ENCODE results near the gene VPS16.

The VPS16 gene

GRCh38 chr20:2873010-2873746 is 32.6 kb downstream of the VPS16 start, which contains the start of gene PTPRA:
Gene PTPRA (plus strand): TSS chr20:2873481. CDS start chr20:2964278, 90,797 bp downstream.
- H3K27me3 ChIP-seq: peaks cover 0 to 12% of the 10 kb centered on the region in 2 donors
- peak within 1 kb of the TSS; percentile 74 to 94 for H3K4me3 ChIP-seq
- TF ChIP-seq CTCF (IDR thresholded peaks at IDR 0.05): no peak
- H3K27ac ChIP-seq: peak within 1 kb of the TSS; percentile 71 to 81
- peak; percentile 90 to 94 for DNase-seq
- H3K9me3 ChIP-seq: no peaks in the 10 kb centered on the region
- intact Hi-C loops (cut with DNase I; ENCODE audit: low total_unique reads): loop anchor here (2.0 to 10.0 kb wide), 2 partner anchors 30 to 178 kb away; partner anchors contain the start of gene EBF4
- H3K36me3 ChIP-seq: no peaks in the 10 kb centered on the region
- peaks cover 0 to 48% (median 41%) of the 10 kb centered on the region in 4 donors for H3K4me1 ChIP-seq

GRCh38 chr20:2873747-2874041 is 33.1 kb downstream of the VPS16 start:
- no peaks in the 10 kb centered on the region for H3K36me3 ChIP-seq
- TF ChIP-seq CTCF (IDR thresholded peaks at IDR 0.05): no peak
- DNase-seq: peak; percentile 36 to 71
- H3K4me1 ChIP-seq: peaks cover 0 to 48% (median 41%) of the 10 kb centered on the region in 4 donors
- H3K27ac ChIP-seq: peak overlapping the region; percentile 71 to 81
- no peaks in the 10 kb centered on the region for H3K9me3 ChIP-seq
- peak overlapping the region; percentile 74 to 94 for H3K4me3 ChIP-seq
- peaks cover 0 to 12% of the 10 kb centered on the region in 2 donors for H3K27me3 ChIP-seq
- intact Hi-C loops (cut with DNase I; ENCODE audit: low total_unique reads): loop anchor here (2.0 to 10.0 kb wide), 2 partner anchors 31 to 179 kb away; partner anchors contain the start of gene EBF4

- H3K27me3 ChIP-seq: peaks cover 0 to 12% of the 10 kb centered on the region in 2 donors
- DNase-seq: no peak
- intact Hi-C loops (cut with DNase I; ENCODE audit: low total_unique reads): loop anchor here (10.0 kb wide), 1 partner anchor 180 kb away; the partner anchor contains the start of gene EBF4
- H3K9me3 ChIP-seq: no peaks in the 10 kb centered on the region
- H3K36me3 ChIP-seq: no peaks in the 10 kb centered on the region
- peak overlapping the region; percentile 74 to 94 for H3K4me3 ChIP-seq
- no peak for TF ChIP-seq CTCF (IDR thresholded peaks at IDR 0.05)
- peaks cover 0 to 48% (median 41%) of the 10 kb centered on the region in 4 donors for H3K4me1 ChIP-seq
- H3K27ac ChIP-seq: peak overlapping the region in 1 of 2 donors; percentile 71
Measured at GRCh38 chr20:2874456-2874855, 33.9 kb downstream of the VPS16 start.

GRCh38 chr20:2875690-2876203 is 35.2 kb downstream of the VPS16 start:
- H3K4me3 ChIP-seq: no peak overlapping the region
- H3K27ac ChIP-seq: no peak overlapping the region
- DNase-seq: no peak
- H3K36me3 ChIP-seq: no peaks in the 10 kb centered on the region
- peaks cover 0 to 9% of the 10 kb centered on the region in 2 donors for H3K27me3 ChIP-seq
- peaks cover 0 to 46% (median 39%) of the 10 kb centered on the region in 4 donors for H3K4me1 ChIP-seq
- TF ChIP-seq CTCF (IDR thresholded peaks at IDR 0.05): no peak
- intact Hi-C loops (cut with DNase I; ENCODE audit: low total_unique reads): loop anchor here (10.0 kb wide), 1 partner anchor 181 kb away; the partner anchor contains the start of gene EBF4
- no peaks in the 10 kb centered on the region for H3K9me3 ChIP-seq

- no peaks in the 10 kb centered on the region for H3K27me3 ChIP-seq
- H3K4me1 ChIP-seq: peaks cover 0 to 25% (median 21%) of the 10 kb centered on the region in 4 donors
- DNase-seq: no peak
- H3K36me3 ChIP-seq: no peaks in the 10 kb centered on the region
- no peak for TF ChIP-seq CTCF (IDR thresholded peaks at IDR 0.05)
- H3K4me3 ChIP-seq: no peak overlapping the region
- no peak overlapping the region for H3K27ac ChIP-seq
- intact Hi-C loops (cut with DNase I; ENCODE audit: low total_unique reads): loop anchor here (10.0 kb wide), 1 partner anchor 184 kb away; the partner anchor contains the start of gene EBF4
- no peaks in the 10 kb centered on the region for H3K9me3 ChIP-seq
Measured at GRCh38 chr20:2878515-2878914, 38.0 kb downstream of the VPS16 start.
